Measurements from ENCODE around the gene TEK. TPM values are rescaled to one million over a fixed set of nuclear protein-coding genes. Genes with fewer than 3 reads are reported as not detected.

TEK gene
- total RNA-seq, 2 donors from 2014 or later: 4.6 to 4.9 TPM

- Histone ChIP-seq H3K27me3 (no peaks in the 10 kb centered on the region), H3K4me1 (no peaks in the 10 kb centered on the region), H3K9me3 (no peaks in the 10 kb centered on the region), H3K4me3 (no peak overlapping the region), H3K36me3 (replicated peaks in 1 of 2; ENCODE audit: insufficient read depth in 1 of 2, low read depth in 2 of 2) (no peaks in the 10 kb centered on the region), H3K27ac (peak overlapping the region in 1 of 4 donors; percentile 32)
- 39% methylated on average over 6 to 10 of the region's 10 CpGs for WGBS, 2 donors
- TF ChIP-seq POLR2A (IDR thresholded peaks at IDR 0.05) (no peak), CTCF (IDR thresholded peaks at IDR 0.05) (no peak)
- DNase-seq: peak; percentile 18 to 45 (median 21)
- peak; percentile 71 for ATAC-seq
- intact Hi-C loops (cut with DNase I): no loop called here
These were observed 8.6 kb downstream of the TEK start for GRCh38 chr9:27117489-27118135.

GRCh38 chr9:27118916-27119315 lies 9.9 kb downstream of the TEK start:
- intact Hi-C loops (cut with DNase I): no loop called here
- 65 to 69% methylated on average over 6 of the region's 6 CpGs for WGBS, 2 donors

GRCh38 chr9:27124151-27124550 lies 15.1 kb downstream of the TEK start:
- WGBS, 2 donors: 90 to 94% methylated on average over 3 of the region's 3 CpGs
- Histone ChIP-seq H3K9me3 (no peaks in the 10 kb centered on the region), H3K27ac (no peak overlapping the region), H3K27me3 (no peaks in the 10 kb centered on the region), H3K4me3 (no peak overlapping the region), H3K36me3 (replicated peaks in 1 of 2; ENCODE audit: insufficient read depth in 1 of 2, low read depth in 2 of 2) (no peaks in the 10 kb centered on the region), H3K4me1 (no peaks in the 10 kb centered on the region)
- ATAC-seq (no peak), DNase-seq (no peak)
- TF ChIP-seq CTCF (IDR thresholded peaks at IDR 0.05) (no peak), POLR2A (IDR thresholded peaks at IDR 0.05) (no peak)
- intact Hi-C loops (cut with DNase I): no loop called here

More at GRCh38 chr9:27118916-27119315, 9.9 kb downstream of the TEK start:
- DNase-seq (no peak), ATAC-seq (no peak)
- no peak overlapping the region for H3K27ac ChIP-seq
- H3K27me3 ChIP-seq: no peaks in the 10 kb centered on the region
- no peaks in the 10 kb centered on the region for H3K9me3 ChIP-seq
- no peak overlapping the region for H3K4me3 ChIP-seq
- TF ChIP-seq POLR2A (IDR thresholded peaks at IDR 0.05) (no peak), CTCF (IDR thresholded peaks at IDR 0.05) (no peak)
- no peaks in the 10 kb centered on the region for H3K36me3 ChIP-seq (replicated peaks in 1 of 2; ENCODE audit: insufficient read depth in 1 of 2, low read depth in 2 of 2)
- no peaks in the 10 kb centered on the region for H3K4me1 ChIP-seq

GRCh38 chr9:27125030-27125429 lies 16.0 kb downstream of the TEK start:
- Histone ChIP-seq H3K4me1 (no peaks in the 10 kb centered on the region), H3K36me3 (replicated peaks in 1 of 2; ENCODE audit: insufficient read depth in 1 of 2, low read depth in 2 of 2) (no peaks in the 10 kb centered on the region), H3K4me3 (no peak overlapping the region), H3K9me3 (no peaks in the 10 kb centered on the region), H3K27me3 (no peaks in the 10 kb centered on the region), H3K27ac (no peak overlapping the region)
- WGBS, 2 donors: 44 to 58% methylated on average over 4 of the region's 4 CpGs
- TF ChIP-seq CTCF (IDR thresholded peaks at IDR 0.05): no peak
- no peak for TF ChIP-seq POLR2A (IDR thresholded peaks at IDR 0.05)
- intact Hi-C loops (cut with DNase I): no loop called here
- DNase-seq (peak; percentile 20 to 79 (median 46)), ATAC-seq (peak; percentile 76)

- DNase-seq (no peak), ATAC-seq (no peak)
- WGBS, 2 donors: 48 to 50% methylated on average over 5 of the region's 5 CpGs
- no peaks in the 10 kb centered on the region for H3K36me3 ChIP-seq (replicated peaks in 1 of 2; ENCODE audit: insufficient read depth in 1 of 2, low read depth in 2 of 2)
- no peaks in the 10 kb centered on the region for H3K27me3 ChIP-seq
- H3K9me3 ChIP-seq: no peaks in the 10 kb centered on the region
- no peak overlapping the region for H3K27ac ChIP-seq
- H3K4me3 ChIP-seq: no peak overlapping the region
- H3K4me1 ChIP-seq: no peaks in the 10 kb centered on the region
- TF ChIP-seq CTCF (IDR thresholded peaks at IDR 0.05) (no peak), POLR2A (IDR thresholded peaks at IDR 0.05) (no peak)
- intact Hi-C loops (cut with DNase I): no loop called here
These were observed 16.9 kb downstream of the TEK start for GRCh38 chr9:27125936-27126335.
